ENCODE measurements around the gene REN. TPM values are rescaled to one million over a fixed set of nuclear protein-coding genes. Genes with fewer than 3 reads are reported as not detected.

Gene REN
- total and polyA plus RNA-seq, 2 of the 13 experiments (the other 11 are each of a cell fraction or from before 2014, with no cell fraction given) = not detected

- intact Hi-C loops (cut with micrococcal nuclease; ENCODE audit: unreplicated experiment) = no loop called here
- peaks cover 5 to 32% of the 10 kb centered on the region in 2 experiments; a peak in 4 of 5 replicates for H3K27me3 ChIP-seq (ENCODE audit: control insufficient read depth in 1 of 2, insufficient read depth in 2 of 2, low read length in 2 of 2)
- no TSS peak for BruUV-seq (replicated peaks)
- DNase-seq (ENCODE audit: low spot score) (no peak), FAIRE-seq (no peak), ATAC-seq (no peak)
- ChIA-PET CTCF (ENCODE audit: low intra/inter-chr PET ratio, low total read pairs) (no interaction called here), POLR2A (no interaction called here)
- no peaks in the 10 kb centered on the region for H4K20me1 ChIP-seq (ENCODE audit: insufficient read depth, low read length)
- no peaks in the 10 kb centered on the region for H3K9me3 ChIP-seq (ENCODE audit: low read length)
- no peaks in the 10 kb centered on the region for H3K79me2 ChIP-seq (ENCODE audit: insufficient read depth, low read length)
- in situ Hi-C loops (cut with HindIII; ENCODE audit: extremely low pct_ligation_motif_present, low pct_unique_long_range_greater_than_20kb) = no loop called here
- no peak for TF ChIP-seq BORCS8-MEF2B (CRISPR knock-in tag; IDR thresholded peaks at IDR 0.05)
- TF ChIP-seq ZNF567 (CRISPR knock-in tag; IDR thresholded peaks at IDR 0.05; ENCODE audit: borderline replicate concordance) = no peak
- TF ChIP-seq ZNF382 (CRISPR knock-in tag; IDR thresholded peaks at IDR 0.05; ENCODE audit: borderline replicate concordance) = no peak
- no peak for TF ChIP-seq TARDBP (CRISPR knock-in tag; IDR thresholded peaks at IDR 0.05)
- TF ChIP-seq, protein P1, sequence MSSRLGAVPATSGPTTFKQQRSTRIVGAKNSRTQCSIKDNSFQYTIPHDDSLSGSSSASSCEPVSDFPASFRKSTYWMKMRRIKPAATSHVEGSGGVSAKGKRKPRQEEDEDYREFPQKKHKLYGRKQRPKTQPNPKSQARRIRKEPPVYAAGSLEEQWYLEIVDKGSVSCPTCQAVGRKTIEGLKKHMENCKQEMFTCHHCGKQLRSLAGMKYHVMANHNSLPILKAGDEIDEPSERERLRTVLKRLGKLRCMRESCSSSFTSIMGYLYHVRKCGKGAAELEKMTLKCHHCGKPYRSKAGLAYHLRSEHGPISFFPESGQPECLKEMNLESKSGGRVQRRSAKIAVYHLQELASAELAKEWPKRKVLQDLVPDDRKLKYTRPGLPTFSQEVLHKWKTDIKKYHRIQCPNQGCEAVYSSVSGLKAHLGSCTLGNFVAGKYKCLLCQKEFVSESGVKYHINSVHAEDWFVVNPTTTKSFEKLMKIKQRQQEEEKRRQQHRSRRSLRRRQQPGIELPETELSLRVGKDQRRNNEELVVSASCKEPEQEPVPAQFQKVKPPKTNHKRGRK (CRISPR knock-in tag; IDR thresholded peaks at IDR 0.05) = no peak
- no peak for TF ChIP-seq PRDM10 (CRISPR knock-in tag; IDR thresholded peaks at IDR 0.05; ENCODE audit: low read depth)
- no peak for TF ChIP-seq SMAD9 (CRISPR knock-in tag; IDR thresholded peaks at IDR 0.05)
- TF ChIP-seq ZBTB38 (CRISPR knock-in tag; IDR thresholded peaks at IDR 0.05) = no peak
- TF ChIP-seq EED (CRISPR knock-in tag; IDR thresholded peaks at IDR 0.05) = no peak
- no peak overlapping the region for H3K9ac ChIP-seq (ENCODE audit: insufficient read depth, low read depth, low read length)
- H2AFZ ChIP-seq (ENCODE audit: low read length) = no peak overlapping the region
- WGBS (ENCODE audit: low lambda C conversion rate) = 0% methylated on average over 1 of the region's 2 CpGs
- H3K4me3 ChIP-seq (replicated peaks in 1 of 3; ENCODE audit: insufficient read depth in 1 of 3, low read depth in 2 of 3, low read length in 3 of 3) = no peak overlapping the region
- H3K4me2 ChIP-seq (ENCODE audit: low read depth, low read length) = no peak overlapping the region
- no peak overlapping the region for H3K27ac ChIP-seq (ENCODE audit: extremely low read length, insufficient read depth, low read length)
- H3K36me3 ChIP-seq (replicated peaks in 1 of 2; ENCODE audit: control insufficient read depth in 1 of 2, insufficient read depth in 2 of 2, low read length in 2 of 2) = no peaks in the 10 kb centered on the region
- peaks cover 25% of the 10 kb centered on the region for H3K4me1 ChIP-seq (ENCODE audit: insufficient read depth, low read length)
These were observed 27.9 kb upstream of the REN start for GRCh38 chr1:204194080-204194479.

Data from HepG2 (cell line).